Measurements from ENCODE around the gene TMEM232.

The TMEM232 gene

GRCh38 chr5:110512266-110512665 lies 214.2 kb downstream of the TMEM232 start:
- TF ChIP-seq, protein P1, sequence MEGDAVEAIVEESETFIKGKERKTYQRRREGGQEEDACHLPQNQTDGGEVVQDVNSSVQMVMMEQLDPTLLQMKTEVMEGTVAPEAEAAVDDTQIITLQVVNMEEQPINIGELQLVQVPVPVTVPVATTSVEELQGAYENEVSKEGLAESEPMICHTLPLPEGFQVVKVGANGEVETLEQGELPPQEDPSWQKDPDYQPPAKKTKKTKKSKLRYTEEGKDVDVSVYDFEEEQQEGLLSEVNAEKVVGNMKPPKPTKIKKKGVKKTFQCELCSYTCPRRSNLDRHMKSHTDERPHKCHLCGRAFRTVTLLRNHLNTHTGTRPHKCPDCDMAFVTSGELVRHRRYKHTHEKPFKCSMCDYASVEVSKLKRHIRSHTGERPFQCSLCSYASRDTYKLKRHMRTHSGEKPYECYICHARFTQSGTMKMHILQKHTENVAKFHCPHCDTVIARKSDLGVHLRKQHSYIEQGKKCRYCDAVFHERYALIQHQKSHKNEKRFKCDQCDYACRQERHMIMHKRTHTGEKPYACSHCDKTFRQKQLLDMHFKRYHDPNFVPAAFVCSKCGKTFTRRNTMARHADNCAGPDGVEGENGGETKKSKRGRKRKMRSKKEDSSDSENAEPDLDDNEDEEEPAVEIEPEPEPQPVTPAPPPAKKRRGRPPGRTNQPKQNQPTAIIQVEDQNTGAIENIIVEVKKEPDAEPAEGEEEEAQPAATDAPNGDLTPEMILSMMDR (IDR thresholded peaks at IDR 0.05; ENCODE audit: borderline replicate concordance, control extremely low read depth, extremely low read depth, insufficient read depth, missing control alignments) = no peak
- no peak for DNase-seq (ENCODE audit: low spot score)
- in situ Hi-C loops (cut with MboI; ENCODE audit: low sequenced_read_pairs, unreplicated experiment) = no loop called here

DNA sequence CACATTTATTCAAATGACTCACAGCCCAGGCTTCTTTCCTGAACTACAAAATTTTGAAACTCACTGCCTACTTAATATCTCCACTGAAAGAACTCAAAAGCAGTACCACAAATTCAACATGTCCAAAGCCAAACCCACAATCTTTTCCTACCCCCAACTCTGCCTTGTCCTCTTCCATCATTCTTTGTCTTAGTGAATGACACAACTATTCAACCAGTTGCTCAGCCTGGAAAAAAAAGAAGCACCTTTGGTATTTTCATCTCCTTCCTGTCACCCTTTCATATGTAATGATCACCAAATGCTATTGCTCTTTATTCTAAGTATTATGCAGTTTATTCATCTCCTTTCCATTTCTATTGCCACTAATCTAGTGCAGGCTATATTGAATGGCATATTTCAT lies 216.3 kb downstream of the TMEM232 start:
- no peak for DNase-seq (ENCODE audit: low spot score)
- TF ChIP-seq, protein P1 (IDR thresholded peaks at IDR 0.05; ENCODE audit: borderline replicate concordance, control extremely low read depth, extremely low read depth, insufficient read depth, missing control alignments) = no peak
- in situ Hi-C loops (cut with MboI; ENCODE audit: low sequenced_read_pairs, unreplicated experiment) = no loop called here

DNA sequence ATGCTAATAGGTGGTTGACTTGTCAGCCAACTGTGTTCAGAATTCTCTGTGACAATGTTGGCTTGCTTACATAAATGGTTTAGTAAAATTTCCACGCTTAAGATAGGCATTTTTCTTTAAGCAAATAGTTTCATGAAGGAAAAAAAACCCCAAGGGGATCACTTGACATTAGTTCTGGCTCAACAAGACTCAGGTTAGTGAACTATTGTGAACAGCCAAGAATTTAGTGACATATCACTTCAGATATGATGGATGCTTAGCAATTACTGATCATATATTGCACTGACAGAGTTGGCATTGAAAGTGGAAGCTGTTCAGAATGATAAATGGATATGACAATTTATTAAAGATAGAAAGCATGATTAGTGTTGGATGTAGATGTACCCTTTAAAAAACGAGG lies 218.5 kb downstream of the TMEM232 start:
- TF ChIP-seq, protein P1 (IDR thresholded peaks at IDR 0.05; ENCODE audit: borderline replicate concordance, control extremely low read depth, extremely low read depth, insufficient read depth, missing control alignments) = no peak
- in situ Hi-C loops (cut with MboI; ENCODE audit: low sequenced_read_pairs, unreplicated experiment) = no loop called here
- no peak for DNase-seq (ENCODE audit: low spot score)

DNA sequence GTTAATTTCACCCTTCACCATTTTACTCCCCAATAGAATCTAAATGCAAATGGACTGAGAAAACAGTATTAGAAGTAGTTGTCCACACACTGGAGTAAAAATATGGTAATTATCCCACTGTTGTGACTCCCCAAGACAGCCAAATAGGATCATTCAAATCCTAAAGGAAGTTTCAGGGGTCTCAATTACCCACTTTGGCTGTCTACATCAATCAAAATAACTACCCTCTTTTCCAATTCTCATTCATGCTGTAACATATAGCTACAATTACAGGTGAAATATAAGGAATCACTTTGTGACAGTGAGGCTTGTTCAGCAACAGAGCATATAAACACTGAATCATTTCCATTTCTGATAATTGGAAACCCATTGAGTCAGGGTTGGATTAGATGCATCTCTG lies 220.1 kb downstream of the TMEM232 start:
- TF ChIP-seq, protein P1 (IDR thresholded peaks at IDR 0.05; ENCODE audit: borderline replicate concordance, control extremely low read depth, extremely low read depth, insufficient read depth, missing control alignments) = no peak
- in situ Hi-C loops (cut with MboI; ENCODE audit: low sequenced_read_pairs, unreplicated experiment) = no loop called here
- no peak for DNase-seq (ENCODE audit: low spot score)

- TF ChIP-seq, protein P1 (IDR thresholded peaks at IDR 0.05; ENCODE audit: borderline replicate concordance, control extremely low read depth, extremely low read depth, insufficient read depth, missing control alignments) = no peak
- in situ Hi-C loops (cut with MboI; ENCODE audit: low sequenced_read_pairs, unreplicated experiment) = no loop called here
- DNase-seq (ENCODE audit: low spot score) = no peak
Observed at GRCh38 chr5:110496276-110496675, 230.2 kb downstream of the TMEM232 start.

GRCh38 chr5:110492446-110492845 lies 234.0 kb downstream of the TMEM232 start:
- TF ChIP-seq, protein P1 (IDR thresholded peaks at IDR 0.05; ENCODE audit: borderline replicate concordance, control extremely low read depth, extremely low read depth, insufficient read depth, missing control alignments) = no peak
- no peak for DNase-seq (ENCODE audit: low spot score)
- in situ Hi-C loops (cut with MboI; ENCODE audit: low sequenced_read_pairs, unreplicated experiment) = no loop called here

GRCh38 chr5:110478895-110479294 lies 247.6 kb downstream of the TMEM232 start:
- in situ Hi-C loops (cut with MboI; ENCODE audit: low sequenced_read_pairs, unreplicated experiment) = no loop called here
- DNase-seq (ENCODE audit: low spot score) = no peak
- TF ChIP-seq, protein P1 (IDR thresholded peaks at IDR 0.05; ENCODE audit: borderline replicate concordance, control extremely low read depth, extremely low read depth, insufficient read depth, missing control alignments) = no peak

Measured in GM13976 (cell line).